ENCODE data around the gene GMPR.
A peak's percentile ranks its signal among the peaks of the same experiment; 100 is the strongest.

GMPR gene

DNA sequence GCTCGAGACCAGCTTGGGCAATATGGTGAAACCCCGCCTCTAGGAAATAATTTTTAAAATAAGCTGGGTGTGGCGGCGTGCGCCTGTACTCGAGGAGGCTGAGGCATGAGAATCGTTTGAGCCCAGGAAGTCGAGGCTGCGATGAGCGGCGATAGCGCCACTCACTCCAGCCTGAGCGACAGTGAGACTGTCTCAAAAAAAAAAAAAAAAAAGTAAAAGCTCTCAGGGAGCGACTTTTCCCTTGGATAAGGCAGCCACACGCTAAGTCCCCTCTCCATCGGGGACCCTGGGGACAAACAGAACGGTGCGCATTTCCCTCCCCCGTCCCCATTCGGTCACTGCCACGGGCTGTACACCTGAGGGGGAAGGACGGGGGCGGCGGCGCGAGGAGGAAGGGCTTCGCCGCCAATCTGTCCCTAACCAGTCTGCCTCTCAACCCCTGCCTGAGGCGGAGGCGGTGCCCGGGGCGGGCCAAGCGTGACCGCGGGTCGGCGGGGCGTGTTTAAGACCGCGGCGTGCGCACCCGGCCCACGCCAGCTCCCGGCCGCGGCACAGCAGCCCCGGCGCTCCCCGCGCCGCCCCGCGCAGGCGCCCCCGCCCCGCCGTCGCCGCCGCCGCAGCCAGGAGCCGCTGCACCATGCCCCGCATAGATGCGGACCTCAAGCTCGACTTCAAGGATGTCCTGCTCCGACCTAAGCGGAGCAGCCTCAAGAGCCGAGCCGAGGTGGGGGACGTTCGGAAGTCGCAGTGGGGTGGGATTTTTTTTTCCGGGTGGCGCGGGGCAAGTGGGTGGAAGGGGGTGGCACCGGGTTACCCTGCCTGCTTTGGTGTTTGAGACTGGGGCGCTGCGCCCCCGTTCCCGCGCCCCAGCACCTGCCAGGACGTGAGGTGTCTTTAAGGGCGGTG is at the start of gene GMPR:
Gene GMPR (plus strand): TSS at position 531 of the 906 bp plus-strand sequence. CDS start 107 bp downstream, at position 638.
- peak; percentile 28 to 59 for DNase-seq (ENCODE audit: low read depth in 2 of 2, low spot score in 1 of 2)

DNA sequence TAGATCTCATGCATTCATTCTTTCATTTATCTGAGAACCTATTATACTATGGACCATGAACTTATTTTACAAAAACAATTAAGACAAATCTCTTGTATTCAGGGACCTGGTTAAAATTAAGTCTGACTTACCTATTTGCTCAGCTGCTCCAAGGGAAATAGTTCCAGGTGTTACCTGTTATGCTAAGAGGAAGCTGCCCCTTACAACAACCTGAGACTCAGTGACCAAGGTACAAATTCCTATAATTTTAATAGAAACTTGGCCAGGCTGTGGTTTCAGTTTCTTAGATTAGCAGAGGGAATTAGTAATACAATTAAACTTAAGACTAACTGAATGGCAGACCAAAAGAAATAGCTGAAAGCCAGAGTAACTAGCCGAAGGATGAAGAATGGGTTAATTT is 48.2 kb upstream of the GMPR start:
- DNase-seq (ENCODE audit: low read depth in 2 of 2, low spot score in 1 of 2) = no peak

DNA sequence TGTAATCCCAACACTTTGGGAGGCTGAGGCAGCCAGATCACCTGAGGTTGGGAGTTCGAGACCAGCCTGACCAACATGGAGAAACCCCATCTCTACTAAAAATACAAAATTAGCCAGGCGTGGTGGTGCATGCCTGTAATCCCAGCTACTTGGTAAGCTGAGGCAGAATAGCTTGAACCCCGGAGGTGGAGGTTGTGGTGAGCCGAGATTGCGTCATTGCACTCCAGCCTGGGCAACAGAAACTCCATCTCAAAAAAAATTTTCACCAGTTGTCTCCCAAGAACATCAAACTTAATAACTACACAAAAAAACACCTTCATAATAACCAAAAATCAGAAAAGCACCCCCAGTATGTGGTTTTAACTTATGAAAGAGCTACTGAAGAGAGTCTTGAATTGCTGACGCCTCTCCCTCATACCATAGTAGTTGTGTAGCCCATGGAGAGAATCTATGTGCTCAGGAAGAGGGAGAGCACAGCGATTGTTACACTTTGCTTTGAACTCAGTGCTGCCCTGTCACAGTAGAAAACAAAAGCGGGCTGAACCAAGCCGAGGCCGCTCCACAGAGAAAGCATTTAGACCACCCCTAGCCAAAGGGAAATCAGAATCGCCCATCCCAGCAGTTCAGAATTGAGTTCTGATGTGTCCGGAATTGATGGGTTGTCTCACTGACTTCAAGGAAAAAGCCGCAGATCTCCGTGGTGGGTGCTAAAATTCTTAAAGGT is 42.0 kb upstream of the GMPR start:
- no peak for DNase-seq (ENCODE audit: low read depth in 2 of 2, low spot score in 1 of 2)

DNA sequence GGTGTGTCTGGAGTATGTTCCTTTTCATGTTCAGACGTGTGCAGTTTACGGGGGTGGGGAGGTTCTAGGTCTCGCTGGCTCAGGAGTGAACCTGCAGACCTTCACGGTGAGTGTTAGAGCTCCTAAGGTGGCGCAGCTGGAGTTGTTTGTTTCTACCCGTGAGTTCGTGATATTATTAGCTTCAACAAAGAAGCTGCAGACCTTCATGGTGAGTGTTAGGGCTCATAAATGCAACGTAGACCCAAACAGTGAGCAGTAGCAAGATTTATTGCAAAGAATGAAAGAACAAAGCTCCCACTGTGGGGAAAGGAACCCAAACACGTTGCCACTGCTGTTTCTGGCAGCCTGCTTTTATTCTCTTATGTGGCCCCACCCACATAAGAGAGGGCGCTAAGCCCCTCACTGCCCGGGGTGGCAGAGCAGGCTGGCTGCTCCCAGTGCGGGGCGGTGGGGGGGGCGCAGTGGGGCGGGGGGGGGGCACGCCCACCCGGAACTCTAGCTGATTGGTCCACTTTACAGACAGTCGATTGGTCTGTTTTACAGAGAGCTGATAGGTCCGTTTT is 41.3 kb upstream of the GMPR start:
- DNase-seq (ENCODE audit: low read depth in 2 of 2, low spot score in 1 of 2) = no peak

DNA sequence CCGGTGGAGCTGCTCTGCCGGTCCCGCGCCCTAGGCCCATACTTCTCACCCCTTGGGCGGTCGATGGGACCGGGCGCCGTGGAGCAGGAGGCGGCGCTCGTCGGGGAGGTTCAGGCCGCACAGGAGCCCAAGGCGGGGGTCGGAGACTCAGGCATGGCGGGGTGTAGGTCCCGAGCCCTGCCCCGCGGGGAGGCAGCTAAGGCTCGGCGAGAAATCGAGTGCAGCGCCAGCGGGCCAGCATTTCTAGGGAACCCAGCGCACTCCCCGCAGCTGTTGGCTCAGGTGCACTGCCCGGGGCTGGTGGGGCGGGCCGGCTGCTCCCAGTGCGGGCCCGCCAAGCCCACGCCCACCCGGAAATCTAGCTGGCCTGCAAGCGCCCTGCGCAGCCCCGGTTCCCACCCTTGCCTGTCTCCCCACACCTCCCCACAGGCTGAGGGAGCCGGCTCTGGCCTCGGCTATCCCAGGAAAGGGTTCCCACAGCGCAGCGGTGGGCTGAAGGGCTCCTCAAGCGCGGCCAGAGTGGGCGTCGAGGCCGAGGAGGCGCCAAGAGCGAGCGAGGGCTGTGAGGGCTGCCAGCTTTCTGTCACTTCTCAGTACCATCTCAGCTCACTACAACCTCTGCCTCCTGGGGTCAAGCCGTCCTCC is 40.2 kb upstream of the GMPR start:
- no peak for DNase-seq (ENCODE audit: low read depth in 2 of 2, low spot score in 1 of 2)

DNA sequence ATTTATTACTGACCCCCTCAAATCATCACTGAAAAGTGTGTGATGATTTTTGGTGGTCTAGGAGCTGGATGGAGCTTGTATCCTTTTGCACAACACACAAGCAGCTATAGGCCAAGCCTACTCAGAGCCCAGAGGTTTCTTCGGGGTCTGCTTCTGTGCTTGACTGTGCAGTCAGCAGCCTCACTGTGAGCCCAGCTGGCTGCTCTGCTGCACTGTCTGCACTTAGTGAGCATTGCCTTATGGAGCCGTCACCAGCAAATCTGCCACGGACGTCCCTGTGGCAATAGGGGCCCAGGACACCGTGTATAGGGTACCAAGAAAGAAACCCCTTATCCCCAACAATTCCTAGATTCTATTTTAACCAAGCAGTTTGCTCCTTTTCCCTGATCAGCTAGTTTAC is 38.6 kb upstream of the GMPR start:
- DNase-seq (ENCODE audit: low read depth in 2 of 2, low spot score in 1 of 2) = no peak

DNA sequence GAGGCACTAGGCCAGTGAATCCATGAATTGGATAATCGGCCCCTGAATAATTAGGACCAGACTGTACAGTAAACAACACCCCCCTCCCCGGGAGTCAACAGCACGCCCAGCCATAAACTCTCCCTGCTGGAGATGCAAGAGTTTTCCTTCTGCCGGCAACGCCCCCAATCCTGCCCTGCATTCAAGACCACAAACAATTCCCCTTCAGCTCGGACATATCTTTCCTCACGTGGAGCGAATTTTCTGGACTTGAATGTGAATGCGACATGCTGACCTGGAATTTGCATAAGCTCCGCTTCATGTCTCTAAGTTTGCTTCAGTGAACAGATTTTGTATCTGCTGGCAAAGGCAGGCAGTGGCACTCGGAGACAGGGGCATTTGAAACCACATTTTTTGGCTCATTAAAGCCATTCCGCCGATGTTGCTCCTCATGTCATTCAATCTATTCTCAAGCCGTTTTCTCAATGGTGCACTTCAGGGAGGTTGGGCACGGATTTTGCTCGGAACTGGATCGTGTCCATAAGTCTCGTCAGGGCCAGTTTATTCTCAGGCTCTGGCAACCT is 38.0 kb upstream of the GMPR start:
- DNase-seq (ENCODE audit: low read depth in 2 of 2, low spot score in 1 of 2) = no peak

DNA sequence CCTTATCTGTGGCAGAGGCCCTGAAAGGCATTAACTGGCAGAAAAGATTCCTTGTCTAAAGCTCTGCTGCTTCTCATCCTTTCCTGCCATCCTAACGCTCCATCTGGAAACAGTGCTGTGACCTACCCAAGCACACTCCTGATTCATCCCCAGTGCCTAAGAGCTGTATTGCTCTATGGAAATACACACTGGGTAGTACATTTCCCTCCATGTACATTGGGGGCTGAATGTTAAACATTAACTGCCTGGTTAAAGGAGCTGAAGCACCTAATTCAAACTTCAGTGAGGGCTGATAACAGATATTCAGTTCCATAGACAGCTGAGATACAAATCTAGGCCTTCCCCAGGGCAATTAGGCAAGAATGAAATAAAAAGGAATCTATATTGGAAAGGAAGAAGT is 36.7 kb upstream of the GMPR start:
- no peak for DNase-seq (ENCODE audit: low read depth in 2 of 2, low spot score in 1 of 2)

DNA sequence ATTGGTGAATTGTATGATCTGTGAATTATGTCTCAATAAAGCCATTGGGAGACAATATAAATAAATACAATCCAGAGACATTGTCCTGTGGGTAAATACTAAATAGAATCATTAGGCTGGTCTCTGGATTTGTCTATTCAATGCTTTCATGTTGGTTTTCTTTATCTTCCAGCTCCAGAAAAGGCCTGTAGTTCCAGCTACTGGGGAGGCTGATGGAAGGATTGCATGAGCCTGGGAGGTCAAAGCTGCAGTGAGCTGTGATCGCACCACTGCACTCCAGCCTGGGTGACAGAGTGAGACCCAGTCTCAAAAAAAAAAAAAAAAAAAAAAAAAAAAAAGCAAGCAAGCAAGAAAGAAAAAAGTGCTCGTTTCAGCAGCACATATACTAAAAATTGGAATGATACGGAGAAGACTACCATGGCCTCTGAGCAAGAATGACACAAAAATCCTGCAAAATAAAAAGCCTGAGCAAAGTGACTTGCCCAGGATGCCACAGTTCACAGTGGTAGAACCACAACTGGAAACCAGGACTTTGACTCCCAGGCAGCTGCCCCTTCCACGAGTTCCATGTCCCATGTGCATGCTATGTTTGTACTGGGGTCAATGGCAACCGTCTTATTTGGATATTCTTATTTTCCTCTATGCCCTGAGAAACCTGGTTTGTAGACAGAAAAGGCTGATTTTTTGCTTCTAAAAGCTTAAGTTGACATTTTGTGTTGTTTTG is 33.6 kb upstream of the GMPR start:
- DNase-seq (ENCODE audit: low read depth in 2 of 2, low spot score in 1 of 2) = no peak

DNA sequence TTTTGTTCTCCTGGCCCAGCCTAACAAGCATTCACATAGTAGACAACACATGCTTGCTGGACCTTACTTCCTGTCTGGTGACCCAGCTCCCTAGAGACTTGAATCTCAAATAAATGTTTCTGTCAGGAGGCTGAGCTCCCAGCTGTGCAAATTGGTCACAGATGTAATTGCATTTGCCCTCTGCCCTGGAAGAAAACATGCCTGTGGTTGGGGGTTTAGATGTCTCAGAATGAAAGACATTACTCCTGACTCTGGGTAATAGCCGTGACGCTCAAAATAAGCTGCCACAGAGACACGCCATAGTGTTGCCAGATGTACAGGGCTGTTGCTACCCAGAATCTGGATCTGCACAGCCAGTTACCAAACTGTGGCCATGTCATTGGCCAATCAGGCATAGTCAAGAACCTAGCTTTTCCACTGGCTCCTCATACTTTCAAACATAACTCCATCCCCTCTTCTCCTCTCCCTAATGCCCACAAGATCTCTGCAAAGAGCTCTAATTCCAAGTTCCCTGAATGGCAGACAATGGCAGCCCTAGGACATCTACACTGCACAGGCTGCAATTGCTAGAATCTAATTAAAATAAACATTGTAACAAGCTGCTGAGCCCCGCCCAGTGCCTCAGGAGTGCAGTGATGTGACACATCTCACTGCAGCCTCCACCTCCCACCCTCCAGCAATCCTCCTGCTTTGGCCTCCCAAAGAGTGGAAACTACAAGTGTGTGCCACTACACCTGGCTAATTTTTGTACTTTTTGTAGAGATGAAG is 32.8 kb upstream of the GMPR start:
- no peak for DNase-seq (ENCODE audit: low read depth in 2 of 2, low spot score in 1 of 2)

DNA sequence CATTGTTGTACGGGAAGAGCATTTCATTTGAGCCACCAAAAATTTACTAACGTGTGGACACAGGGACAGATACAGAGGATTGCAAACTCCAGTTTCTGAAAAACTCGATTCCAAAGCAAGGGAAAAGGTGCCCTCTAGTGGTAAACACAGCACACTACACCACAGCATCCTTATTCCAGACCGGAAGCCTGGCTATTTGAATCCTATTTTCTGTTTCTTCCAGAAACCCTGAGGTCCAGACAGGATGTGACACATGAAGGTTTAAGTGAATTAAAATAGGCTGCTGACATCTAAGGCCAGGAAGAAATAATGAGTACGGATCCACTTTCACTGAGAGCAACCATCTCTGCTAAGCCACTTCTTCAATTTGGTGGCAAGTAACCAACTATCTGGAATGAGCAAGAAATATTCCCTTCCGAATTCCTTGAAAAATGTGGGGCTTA is 31.8 kb upstream of the GMPR start:
- DNase-seq (ENCODE audit: low read depth in 2 of 2, low spot score in 1 of 2) = peak in 1 of 2 donors; percentile 5

DNA sequence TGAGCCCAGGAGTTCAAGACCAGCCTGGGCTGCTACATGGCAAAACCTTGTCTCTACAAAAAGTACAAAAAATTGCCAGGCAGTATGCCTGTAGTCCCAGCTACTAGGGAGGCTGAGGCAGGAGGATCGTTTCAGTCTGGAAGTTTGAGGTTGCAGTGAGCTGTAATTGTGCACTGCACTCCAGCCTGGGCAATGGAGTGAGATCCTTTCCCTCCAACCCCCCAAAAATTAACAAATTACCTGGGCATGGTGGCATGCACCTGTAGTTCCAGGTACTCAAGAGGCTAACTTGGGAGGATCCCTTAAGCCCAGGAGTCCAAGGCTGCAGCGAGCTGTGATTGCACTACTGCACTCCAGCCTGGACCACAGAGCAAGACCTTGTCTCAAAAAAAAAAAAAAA is 29.4 kb upstream of the GMPR start:
- DNase-seq (ENCODE audit: low read depth in 2 of 2, low spot score in 1 of 2) = no peak

DNA sequence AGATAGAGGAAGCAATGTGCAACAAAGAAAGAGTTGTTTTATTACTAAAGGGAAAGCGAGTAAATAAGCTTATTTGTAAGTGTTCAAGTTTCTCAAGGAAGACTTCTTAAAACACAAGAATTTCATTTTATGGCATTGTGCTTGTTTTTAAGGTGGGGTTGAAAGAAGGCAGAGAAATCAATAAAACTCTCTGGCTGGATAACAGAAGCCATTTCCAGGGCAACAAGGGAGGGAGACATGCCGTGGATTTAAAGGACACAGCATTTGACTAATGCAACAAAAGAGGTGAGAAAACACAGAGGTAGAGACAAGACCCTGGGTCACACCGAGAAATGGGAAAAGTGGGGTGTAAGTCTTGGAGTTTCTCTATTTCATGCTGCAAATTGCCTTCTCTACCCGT is 28.8 kb upstream of the GMPR start:
- no peak for DNase-seq (ENCODE audit: low read depth in 2 of 2, low spot score in 1 of 2)

DNA sequence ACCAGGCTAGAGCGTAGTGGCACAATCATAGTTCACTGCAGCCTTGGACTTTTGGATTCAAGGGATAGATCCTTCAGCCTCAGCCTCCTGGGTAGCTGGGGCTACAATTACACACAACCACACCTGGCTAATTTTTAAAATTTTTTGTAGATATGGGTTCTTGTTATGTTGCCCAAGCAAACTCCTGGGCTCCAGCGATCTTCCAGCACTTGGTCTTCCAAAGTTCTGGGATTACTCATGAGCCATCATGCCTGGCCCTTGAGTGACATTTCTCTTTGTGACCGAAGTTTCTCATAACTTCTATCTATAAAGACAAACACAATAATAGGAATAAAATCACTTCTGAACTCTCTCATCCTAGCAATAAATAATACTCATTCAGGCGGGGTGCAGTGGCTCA is 26.1 kb upstream of the GMPR start:
- DNase-seq (ENCODE audit: low read depth in 2 of 2, low spot score in 1 of 2) = no peak

DNA sequence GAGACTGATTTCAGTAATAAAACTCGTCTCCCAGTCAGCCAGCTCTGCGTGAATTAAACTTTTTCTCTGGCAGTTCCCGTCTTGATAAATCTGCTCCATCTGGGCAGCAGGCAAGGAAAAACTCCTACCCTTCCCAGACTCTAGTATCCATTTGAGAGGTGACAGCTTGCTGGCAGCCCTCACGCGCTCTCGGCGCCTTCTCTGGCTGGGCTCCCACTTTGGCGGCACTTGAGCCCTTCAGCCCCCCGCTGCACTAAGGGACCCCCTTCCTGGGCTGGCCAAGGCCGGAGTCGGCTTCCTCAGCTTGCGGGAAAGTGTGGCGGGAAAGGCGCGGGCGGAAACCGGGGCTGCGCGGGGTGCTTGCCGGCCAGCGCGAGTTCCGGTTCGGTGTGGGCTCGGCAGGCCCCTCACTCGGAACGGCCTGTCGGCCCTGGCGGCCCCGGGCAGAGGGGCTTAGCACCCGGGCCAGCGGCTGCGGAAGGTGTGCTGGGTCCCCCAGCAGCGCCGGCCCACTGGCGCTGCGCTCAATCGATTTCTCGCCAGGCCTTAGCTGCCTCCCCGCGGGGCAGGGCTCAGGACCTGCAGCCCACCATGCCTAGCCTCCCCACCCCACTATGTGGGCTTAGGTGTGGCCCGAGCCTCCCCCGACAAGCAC is 21.8 kb upstream of the GMPR start:
- no peak for DNase-seq (ENCODE audit: low read depth in 2 of 2, low spot score in 1 of 2)

DNA sequence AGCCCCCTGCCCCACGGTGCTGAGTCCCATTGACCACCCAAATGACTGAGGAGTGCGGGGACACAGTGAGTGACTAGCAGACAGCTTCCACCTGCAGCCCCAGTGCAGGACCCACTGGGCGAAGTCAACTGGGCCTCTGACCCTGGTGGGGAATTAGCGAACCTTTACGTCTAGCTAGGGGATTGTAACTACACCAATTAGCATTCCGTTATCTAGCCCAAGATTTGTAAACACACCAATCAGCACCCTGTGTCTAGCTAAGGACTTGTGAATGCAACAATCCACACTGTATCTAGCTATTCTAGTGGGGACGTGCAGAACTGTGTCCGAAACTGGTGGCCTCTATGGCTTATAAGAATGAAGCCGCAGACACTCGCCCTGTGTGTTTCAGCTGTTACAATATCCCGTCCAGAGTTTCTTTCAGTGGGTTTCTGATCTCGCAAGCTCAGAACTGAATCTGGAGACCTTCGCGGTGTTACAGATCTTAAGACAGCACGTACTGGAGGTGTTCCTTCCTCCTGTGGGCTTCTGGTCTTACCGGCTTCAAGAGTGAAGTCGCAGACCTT is 21.1 kb upstream of the GMPR start:
- no peak for DNase-seq (ENCODE audit: low read depth in 2 of 2, low spot score in 1 of 2)

DNA sequence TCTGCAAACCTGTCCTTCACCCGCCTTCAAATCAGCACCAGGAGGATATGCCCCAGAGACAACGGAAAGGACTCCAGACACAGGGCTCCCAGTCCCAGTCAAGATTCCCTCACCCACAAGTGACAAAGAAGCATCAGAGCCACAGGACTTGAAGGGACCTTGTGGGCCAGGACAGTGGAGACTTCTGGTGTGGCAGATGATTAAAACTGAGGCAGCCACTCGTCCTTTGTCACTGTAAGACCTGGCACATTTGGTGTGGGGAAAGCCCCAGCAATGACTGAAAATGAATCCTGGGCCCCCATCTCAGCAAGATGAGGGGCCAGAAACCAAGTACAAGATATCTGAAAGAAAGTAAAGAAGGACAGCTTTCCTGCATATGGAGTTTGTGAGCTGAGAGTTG is 15.6 kb upstream of the GMPR start:
- DNase-seq (ENCODE audit: low read depth in 2 of 2, low spot score in 1 of 2) = no peak

DNA sequence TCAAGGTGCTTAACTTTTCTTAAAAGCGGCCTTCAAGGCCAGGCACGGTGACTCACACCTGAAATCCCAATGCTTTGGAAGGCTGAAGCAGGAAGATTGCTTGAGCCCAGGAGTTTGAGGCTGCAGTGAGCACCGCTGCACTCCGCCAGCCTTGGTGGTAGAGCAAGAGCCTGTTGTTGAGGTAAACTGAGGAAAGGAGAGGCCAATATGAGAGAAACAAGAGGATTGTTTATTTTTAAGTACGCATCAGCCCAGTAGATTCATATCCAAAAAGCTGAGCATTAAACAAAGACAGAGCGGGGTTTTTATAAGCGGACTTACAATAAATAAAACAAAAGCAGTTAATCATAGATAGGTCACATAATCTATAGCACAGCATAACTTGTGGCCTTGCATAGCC is 15.0 kb upstream of the GMPR start:
- DNase-seq (ENCODE audit: low read depth in 2 of 2, low spot score in 1 of 2) = no peak

DNA sequence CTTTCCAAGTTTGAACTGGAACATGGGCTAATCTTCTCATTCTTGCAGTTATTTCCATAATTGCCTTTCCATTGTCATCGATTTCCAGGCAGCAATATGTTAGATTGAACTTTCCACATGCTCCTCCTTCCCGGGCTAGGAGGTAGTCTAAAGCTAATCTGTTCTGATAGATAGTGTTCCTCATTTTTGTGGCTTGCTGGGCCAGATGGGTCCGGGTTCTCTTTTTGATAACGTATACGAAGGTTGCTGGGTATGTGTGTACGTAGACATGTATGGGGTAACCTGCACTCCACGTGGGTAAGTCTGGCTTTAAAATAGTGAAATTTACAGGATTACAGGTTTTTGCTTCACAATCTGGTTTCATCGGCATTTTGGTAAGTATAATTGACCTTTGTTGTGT is 14.0 kb upstream of the GMPR start:
- no peak for DNase-seq (ENCODE audit: low read depth in 2 of 2, low spot score in 1 of 2)

Measured in stimulated activated CD8-positive, alpha-beta memory T cell treated with anti-CD3 and anti-CD28 coated beads, Interleukin-4, amount 100 ng/mL, for 4 hours (primary cell).